ENCODE results near the gene UCP2.

UCP2 gene

DNA sequence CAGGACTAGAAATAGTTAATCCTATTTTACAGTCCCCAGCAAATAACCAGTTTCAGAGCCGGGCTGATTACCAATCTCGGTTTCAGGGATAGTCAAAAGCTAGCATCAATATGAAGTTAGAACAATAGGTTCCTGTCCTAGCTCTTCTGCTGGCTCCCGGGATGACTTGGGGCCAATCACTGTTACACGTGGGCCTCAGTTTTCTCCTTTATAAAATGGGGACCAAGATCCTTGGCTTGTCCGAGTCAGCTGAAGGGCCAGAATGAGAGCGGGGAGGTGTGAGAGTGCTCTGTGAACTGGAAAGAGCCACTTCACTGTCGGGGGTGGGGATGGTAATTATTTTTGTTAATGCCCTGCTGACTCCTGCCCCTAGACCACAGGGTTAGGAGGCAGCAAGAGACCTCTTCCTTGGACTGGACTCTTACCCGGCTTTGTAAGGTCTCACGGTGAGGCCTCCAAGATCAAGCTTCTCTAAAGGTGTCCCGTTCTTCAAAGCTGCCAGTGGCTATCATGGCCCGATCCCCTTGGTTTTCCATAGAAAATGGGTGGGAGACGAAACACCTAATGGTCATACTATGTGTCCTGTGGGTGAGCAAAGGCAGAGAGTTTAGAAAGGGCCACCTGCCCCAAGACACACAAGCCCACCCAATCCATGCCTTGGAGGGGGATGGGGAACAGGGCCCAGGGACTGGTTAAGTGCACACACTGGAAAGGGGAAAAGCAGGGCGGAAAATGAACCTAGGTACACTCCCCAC lies 1.4 kb downstream of the UCP2 start:
- TF ChIP-seq CEBPB (IDR thresholded peaks at IDR 0.05) (no peak), EGR1 (IDR thresholded peaks at IDR 0.05) (no peak), YY1 (IDR thresholded peaks at IDR 0.05; ENCODE audit: low read depth) (no peak), NFIC (IDR thresholded peaks at IDR 0.05) (no peak), TEAD4 (IDR thresholded peaks at IDR 0.05) (no peak), TCF12 (IDR thresholded peaks at IDR 0.05; ENCODE audit: low read depth) (no peak), RAD21 (IDR thresholded peaks at IDR 0.05; ENCODE audit: low read depth) (no peak), EP300 (IDR thresholded peaks at IDR 0.05; ENCODE audit: borderline replicate concordance) (no peak), TAF1 (IDR thresholded peaks at IDR 0.05; ENCODE audit: low read depth) (no peak), CREB1 (IDR thresholded peaks at IDR 0.05; ENCODE audit: low read depth) (no peak), FOXM1 (IDR thresholded peaks at IDR 0.05; ENCODE audit: borderline replicate concordance, low read depth) (no peak), ZBTB7A (IDR thresholded peaks at IDR 0.05; ENCODE audit: low read depth) (no peak)
- TF ChIP-seq, protein P1, sequence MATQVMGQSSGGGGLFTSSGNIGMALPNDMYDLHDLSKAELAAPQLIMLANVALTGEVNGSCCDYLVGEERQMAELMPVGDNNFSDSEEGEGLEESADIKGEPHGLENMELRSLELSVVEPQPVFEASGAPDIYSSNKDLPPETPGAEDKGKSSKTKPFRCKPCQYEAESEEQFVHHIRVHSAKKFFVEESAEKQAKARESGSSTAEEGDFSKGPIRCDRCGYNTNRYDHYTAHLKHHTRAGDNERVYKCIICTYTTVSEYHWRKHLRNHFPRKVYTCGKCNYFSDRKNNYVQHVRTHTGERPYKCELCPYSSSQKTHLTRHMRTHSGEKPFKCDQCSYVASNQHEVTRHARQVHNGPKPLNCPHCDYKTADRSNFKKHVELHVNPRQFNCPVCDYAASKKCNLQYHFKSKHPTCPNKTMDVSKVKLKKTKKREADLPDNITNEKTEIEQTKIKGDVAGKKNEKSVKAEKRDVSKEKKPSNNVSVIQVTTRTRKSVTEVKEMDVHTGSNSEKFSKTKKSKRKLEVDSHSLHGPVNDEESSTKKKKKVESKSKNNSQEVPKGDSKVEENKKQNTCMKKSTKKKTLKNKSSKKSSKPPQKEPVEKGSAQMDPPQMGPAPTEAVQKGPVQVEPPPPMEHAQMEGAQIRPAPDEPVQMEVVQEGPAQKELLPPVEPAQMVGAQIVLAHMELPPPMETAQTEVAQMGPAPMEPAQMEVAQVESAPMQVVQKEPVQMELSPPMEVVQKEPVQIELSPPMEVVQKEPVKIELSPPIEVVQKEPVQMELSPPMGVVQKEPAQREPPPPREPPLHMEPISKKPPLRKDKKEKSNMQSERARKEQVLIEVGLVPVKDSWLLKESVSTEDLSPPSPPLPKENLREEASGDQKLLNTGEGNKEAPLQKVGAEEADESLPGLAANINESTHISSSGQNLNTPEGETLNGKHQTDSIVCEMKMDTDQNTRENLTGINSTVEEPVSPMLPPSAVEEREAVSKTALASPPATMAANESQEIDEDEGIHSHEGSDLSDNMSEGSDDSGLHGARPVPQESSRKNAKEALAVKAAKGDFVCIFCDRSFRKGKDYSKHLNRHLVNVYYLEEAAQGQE (IDR thresholded peaks at IDR 0.05; ENCODE audit: low read depth) = no peak
- TF ChIP-seq, protein P2, sequence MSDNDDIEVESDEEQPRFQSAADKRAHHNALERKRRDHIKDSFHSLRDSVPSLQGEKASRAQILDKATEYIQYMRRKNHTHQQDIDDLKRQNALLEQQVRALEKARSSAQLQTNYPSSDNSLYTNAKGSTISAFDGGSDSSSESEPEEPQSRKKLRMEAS (IDR thresholded peaks at IDR 0.05) = no peak
- TF ChIP-seq, protein P3, sequence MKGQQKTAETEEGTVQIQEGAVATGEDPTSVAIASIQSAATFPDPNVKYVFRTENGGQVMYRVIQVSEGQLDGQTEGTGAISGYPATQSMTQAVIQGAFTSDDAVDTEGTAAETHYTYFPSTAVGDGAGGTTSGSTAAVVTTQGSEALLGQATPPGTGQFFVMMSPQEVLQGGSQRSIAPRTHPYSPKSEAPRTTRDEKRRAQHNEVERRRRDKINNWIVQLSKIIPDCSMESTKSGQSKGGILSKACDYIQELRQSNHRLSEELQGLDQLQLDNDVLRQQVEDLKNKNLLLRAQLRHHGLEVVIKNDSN (IDR thresholded peaks at IDR 0.05) = no peak

DNA sequence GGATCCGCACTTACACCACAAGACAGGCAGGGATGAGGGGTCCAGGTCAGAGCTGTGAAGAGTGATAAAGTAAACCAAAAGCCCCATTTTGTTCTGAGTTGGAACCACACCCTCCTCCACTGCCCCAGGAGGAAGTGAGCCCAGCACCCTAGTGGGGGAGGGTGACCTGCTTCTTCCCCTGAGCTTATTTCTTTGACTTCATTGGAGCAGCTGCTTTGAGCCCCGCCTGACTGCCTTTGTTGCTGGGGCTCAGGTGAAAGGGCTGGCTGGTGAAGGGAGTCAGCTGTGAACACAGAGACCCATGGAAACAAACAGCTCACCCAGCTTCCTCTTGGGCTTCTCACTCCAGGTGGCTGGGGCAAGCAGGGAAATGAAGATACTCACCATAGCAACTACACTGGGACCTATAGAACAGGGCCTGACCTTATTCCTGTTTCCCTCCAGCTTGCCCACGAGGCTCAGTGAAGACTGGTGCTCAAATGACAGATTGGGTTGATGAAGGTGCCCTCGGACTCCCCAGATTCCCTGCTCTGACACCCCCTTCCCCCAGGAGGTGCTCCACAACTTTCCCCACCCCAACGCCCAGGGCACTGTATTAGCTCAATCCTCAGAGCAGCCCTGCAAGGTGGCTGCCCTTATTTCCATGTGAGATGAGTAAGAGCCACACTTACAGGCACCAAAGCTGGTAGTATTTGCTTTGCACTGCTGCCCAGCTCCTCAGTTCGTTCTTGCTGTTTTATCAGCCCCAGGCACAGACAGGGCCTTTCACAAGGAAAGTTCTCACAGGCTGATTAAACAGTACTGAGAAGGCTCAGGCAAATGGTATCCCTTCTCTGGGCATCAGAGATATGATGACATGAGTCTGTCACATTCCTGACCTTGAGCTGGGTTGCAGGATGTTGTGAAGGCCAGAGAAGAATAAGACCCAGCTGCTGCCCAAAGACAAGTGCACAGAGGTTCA lies 2.4 kb downstream of the UCP2 start:
- TF ChIP-seq NFIC (IDR thresholded peaks at IDR 0.05) (no peak), EP300 (IDR thresholded peaks at IDR 0.05; ENCODE audit: borderline replicate concordance) (no peak), RAD21 (IDR thresholded peaks at IDR 0.05; ENCODE audit: low read depth) (no peak), CEBPB (IDR thresholded peaks at IDR 0.05) (no peak)
- TF ChIP-seq, protein P2 (IDR thresholded peaks at IDR 0.05) = peak; percentile 26; the same call in 1 of the 2 replicates

DNA sequence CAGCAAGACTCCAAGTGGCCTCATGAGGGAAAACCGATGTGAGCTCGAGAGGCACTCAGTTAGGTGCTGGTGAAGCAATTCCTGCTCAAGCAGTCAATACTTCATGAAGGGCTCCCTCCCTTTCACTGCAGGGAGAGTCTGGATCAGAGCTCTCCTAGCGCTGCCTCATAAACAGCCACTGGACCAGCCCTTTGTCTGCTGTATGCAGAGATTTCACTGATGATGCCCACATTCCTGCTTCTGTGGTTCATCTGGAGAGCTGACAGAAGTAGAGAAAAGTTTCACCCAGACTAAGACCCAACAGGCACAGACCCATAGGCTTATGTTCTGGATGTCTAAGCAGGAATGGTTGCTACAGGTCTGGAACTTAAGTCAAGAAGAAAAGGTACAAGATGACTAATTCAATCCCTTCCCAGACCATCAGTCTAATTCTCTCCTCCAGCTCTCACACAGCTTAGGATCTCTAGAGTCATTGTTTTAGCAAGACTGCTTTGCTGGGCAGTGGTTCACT lies 4.0 kb downstream of the UCP2 start:
- no peak for TF ChIP-seq CREB1 (IDR thresholded peaks at IDR 0.05; ENCODE audit: low read depth)
- TF ChIP-seq FOXM1 (IDR thresholded peaks at IDR 0.05; ENCODE audit: borderline replicate concordance, low read depth) = no peak
- no peak for TF ChIP-seq EP300 (IDR thresholded peaks at IDR 0.05; ENCODE audit: borderline replicate concordance)
- no peak for TF ChIP-seq EGR1 (IDR thresholded peaks at IDR 0.05)
- no peak for TF ChIP-seq CEBPB (IDR thresholded peaks at IDR 0.05)
- TF ChIP-seq, protein P2 (IDR thresholded peaks at IDR 0.05) = no peak
- no peak for TF ChIP-seq TAF1 (IDR thresholded peaks at IDR 0.05; ENCODE audit: low read depth)
- no peak for TF ChIP-seq RAD21 (IDR thresholded peaks at IDR 0.05; ENCODE audit: low read depth)
- TF ChIP-seq TEAD4 (IDR thresholded peaks at IDR 0.05) = no peak
- TF ChIP-seq ZBTB7A (IDR thresholded peaks at IDR 0.05; ENCODE audit: low read depth) = no peak
- no peak for TF ChIP-seq NFIC (IDR thresholded peaks at IDR 0.05)
- TF ChIP-seq YY1 (IDR thresholded peaks at IDR 0.05; ENCODE audit: low read depth) = no peak
- no peak for TF ChIP-seq TCF12 (IDR thresholded peaks at IDR 0.05; ENCODE audit: low read depth)
- TF ChIP-seq, protein P3 (IDR thresholded peaks at IDR 0.05) = no peak
- TF ChIP-seq, protein P1 (IDR thresholded peaks at IDR 0.05; ENCODE audit: low read depth) = no peak

DNA sequence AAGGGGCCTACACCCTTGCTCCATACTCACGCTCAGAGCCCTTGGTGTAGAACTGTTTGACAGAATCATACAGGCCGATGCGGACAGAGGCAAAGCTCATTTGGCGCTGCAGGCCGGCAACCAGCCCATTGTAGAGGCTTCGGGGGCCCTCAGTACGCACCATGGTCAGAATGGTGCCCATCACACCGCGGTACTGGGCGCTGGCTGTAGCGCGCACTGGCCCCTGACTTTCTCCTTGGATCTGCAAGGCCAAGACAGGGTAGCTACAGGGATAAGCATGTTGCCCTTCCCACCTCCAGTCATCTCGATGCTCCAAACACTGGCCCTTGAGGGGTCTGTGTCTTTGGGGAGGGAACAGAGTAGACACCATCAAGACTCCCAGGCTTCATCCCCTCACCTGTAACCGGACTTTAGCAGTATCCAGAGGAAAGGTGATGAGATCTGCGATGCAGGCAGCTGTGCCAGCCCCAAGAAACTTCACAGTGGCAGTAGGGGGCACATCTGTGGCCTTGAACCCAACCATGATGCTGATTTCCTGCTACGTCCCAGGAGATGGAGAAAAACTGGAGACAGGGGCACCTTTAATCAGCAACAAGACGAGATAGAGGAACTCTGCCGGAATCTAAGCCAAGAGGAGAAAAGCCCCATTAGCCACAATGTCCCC lies 4.7 kb downstream of the UCP2 start:
- TF ChIP-seq FOXM1 (IDR thresholded peaks at IDR 0.05; ENCODE audit: borderline replicate concordance, low read depth) (no peak), TAF1 (IDR thresholded peaks at IDR 0.05; ENCODE audit: low read depth) (no peak), CREB1 (IDR thresholded peaks at IDR 0.05; ENCODE audit: low read depth) (no peak), EP300 (IDR thresholded peaks at IDR 0.05; ENCODE audit: borderline replicate concordance) (no peak), ZBTB7A (IDR thresholded peaks at IDR 0.05; ENCODE audit: low read depth) (no peak), NFIC (IDR thresholded peaks at IDR 0.05) (no peak), YY1 (IDR thresholded peaks at IDR 0.05; ENCODE audit: low read depth) (no peak), CEBPB (IDR thresholded peaks at IDR 0.05) (no peak), TEAD4 (IDR thresholded peaks at IDR 0.05) (no peak)

Data from Ishikawa (cell line).